NCI-H526 (cell line): ENCODE measurements around the gene GALNT9.
"Not testable (repeated sequence)": the region's sequence is repeated elsewhere in the genome, so short reads cannot be mapped to it uniquely, and the experiment has no call there.

Experiments
- DNase-seq, 2 experiments: peaks; one replicate each; lab custom pipeline; 2025; lab: John Stamatoyannopoulos, UW

The GALNT9 gene

DNA sequence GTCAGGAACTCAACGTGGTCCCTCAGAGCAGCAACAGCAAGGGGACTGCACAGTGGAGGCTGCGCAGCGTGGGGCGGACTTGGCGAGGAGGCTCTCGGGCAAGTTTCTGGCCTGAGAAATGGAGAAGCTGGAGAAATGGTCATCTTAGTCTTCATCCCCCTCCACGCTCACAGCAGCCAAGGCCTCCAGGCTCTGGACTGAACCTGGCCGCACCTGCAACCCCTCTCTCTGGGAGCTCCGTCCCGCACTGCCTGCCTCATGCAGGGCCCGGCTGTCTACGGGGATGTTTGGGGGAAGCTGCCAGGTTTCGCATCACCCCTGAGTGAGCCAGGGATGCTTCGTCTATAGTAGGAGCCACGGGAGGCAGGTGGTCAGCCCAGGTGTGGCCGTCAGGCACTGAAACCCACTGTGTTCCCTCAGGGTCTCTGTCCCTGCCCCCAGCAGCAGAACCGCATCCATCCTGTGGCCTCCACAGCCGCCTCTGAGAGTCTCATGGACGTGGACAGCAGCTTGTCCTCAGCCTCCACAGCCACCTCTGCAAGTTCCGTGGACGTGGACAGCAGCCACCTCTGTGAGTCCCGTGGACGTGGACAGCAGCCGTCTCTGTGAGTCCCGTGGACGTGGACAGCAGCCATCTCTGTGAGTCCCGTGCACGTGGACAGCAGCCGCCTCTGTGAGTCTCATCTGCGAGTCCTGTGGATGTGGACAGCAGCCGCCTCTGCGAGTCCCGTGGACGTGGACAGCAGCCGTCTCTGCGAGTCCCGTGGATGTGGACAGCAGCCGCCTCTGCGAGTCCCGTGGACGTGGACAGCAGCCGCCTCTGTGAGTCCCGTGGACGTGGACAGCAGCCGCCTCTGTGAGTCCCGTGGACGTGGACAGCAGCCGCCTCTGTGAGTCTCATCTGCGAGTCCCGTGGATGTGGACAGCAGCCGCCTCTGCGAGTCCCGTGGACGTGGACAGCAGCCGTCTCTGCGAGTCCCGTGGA, 29.1 kb upstream of the GALNT9 start:
- DNase-seq = not testable (repeated sequence)

DNA sequence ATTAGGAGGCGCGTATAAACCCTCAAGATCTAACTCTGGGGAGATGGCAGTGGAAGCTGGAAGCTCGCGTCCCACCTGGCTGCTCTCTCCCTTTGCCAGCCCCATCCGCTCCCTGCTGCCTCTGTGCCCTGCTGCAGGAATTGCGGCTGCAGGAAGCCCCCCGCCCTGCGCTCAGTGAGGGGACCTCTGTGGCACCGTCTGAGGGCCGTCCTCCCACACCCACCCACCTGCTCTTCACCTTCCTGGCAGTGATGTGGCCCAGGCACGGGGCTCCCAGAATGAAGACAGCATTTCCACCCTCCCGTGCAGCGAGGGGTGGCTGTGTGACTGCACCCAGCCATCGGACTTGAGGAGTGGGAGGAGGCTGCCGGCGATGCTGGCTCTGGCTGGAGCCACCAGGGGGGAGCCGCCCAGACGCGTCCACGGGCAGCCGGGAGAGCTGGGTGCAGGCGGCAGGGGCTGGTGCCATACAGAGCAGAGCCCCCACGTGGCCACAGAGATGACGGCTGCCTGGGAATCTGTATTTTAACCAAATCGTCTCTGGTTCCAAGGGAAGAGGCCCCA, 28.3 kb upstream of the GALNT9 start:
- DNase-seq = no peak

DNA sequence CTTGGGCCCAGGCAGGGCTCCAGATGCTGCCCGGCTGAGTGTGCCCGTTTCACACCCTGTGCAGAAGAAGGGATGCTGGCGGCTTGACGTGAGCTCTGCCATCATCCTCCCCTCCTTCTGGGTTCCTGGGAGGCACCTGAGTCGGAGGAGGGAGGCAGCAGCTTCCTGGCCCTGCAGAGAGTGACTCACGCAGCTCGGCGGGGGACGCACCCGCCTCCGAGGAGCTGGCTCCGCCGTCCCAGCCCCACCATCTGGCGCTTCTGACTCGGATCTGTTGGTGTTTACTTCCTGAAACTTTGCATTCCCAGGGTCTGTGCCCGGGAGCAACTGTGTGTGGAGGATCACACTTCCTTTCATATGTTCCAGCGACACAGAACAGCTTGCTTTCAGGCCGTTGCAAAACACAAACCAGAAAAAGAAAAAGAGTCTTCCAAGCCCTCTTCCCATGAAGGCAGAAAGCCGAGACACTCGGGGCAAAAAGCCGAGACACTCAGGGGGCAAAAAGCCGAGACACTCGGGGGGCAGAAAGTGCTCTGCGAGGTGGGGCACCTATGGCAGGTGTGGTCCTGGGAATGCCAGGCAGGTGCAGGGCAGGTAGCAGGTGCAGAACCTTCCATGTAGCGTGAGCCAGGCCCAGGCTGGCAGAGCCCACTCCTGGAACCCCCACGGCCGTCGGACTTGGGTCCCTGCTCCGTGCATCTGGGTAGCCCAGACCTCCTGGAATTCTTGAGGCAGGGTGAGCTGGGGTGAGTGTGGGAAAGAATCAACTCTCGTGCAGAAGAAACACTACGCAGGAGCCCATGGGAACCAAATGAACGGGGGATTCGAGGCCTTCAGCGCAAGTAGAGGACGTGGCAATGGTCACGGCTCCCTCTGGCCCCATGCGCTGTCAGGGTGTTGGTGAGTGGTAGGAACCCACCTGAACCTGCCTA, 27.6 kb upstream of the GALNT9 start:
- DNase-seq = peak in 1 of 2 experiments; percentile 52

DNA sequence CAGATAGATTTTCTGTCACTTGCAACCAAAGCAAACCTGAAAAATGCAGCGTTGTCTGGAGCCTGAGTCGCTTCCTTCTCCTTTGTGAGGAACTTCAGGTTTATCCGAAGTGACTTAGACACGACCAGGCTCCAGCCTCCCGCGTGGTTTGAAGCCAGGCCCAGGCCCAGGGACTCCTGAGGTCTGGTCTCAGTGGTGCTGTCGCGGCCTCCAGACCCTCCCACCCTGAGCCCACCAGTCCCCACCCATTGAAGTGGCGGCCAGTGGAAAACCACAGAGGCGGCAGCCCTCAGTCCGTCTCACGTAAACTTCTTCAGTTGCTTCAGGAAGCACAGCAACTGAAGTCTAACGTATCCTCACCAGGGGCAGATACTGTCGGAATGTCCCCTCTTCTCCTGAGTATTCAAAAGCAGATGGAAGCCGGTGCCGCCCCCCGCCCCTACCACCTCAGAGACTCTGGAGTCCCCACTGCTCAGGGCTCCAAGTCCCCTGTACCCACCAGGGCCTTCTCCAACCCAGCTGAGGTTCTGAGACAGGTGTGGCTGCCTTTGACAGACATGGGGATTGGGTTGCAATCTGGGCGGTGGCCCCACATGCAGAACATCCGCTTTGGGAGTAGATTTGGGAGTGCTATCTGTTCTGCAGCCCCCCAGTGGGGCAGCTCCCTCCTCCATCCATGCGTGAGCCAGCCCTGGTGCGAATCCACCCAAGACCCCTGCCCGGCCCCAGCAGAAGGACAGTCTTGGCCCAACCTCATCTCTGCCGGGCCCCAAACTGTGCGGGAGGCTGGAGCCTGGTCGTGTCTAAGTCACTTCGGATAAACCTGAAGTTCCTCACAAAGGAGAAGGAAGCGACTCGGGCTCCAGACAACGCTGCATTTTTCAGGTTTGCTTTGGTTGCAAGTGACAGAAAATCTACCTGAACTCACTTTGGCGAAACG, 26.6 kb upstream of the GALNT9 start:
- DNase-seq = no peak

DNA sequence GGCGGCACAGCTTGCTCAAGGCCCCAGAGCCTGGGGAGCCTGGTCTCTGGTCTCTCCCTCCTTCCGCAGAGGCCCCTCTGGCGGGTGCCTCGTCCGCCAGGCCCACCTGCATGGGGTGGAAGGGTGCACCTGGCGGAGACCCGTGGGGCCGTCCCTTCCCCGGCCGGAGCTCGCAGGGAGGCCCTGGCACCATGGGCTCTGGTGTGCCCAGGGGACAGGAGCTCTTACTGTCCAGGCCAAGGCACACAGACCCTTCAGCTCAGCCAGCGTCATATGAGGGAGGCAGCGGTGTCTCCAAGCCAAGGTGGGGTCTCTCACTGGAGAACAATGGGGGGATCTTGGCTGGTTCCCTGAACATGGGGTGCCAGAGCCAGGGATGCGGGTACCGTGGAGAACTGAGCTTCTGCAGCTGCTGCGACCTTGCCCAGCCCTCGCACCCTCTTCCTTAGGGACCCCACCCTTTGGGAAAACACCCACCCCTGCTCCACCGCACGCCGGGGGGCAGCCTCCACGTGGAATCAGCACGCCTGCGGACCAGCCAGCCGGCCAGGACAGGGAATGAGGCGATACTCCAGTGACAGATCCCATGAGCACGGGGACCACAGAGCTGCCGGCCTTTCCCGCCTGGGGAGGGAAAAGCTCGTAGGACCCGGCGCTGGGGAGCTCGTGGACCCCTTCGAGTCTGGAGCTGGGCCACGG, 25.7 kb upstream of the GALNT9 start:
- no peak for DNase-seq

DNA sequence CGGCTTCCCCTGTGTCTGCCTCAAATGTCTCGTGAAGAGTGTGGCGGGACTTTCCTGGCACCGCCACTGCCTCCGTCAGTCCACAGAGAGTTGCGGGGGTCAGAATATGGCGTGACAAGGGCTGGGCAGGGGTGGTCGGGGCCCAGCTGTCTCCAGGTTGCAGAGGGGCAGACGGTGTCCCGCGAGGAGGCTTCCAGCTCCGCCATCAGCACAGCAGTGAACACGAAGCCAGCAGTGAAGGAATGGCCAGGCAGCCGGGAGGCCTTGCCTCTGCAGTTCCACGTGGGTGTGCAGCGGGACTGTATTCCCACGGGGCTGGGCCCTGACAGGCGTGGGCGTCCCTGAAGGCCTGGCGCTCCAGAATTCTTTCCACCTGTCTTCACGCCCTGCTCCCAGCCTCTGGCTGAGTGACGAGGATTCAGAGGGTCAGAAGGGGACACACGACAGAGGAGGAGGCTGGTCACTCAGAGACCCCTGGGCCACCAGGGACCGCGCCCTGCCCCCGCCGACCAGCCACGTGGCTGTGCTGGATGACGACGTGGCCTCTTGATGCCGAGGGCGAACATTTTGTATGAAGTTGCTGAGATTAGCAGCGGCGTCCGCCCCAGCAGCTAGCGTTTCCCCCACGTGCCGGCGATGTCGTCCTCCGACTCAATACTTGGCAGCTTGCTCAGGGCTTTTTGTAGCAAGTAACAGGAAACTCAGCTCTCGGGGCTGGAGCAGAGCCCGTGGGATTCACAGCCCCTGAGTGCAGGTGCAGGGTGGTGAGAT, 25.0 kb upstream of the GALNT9 start:
- no peak for DNase-seq

DNA sequence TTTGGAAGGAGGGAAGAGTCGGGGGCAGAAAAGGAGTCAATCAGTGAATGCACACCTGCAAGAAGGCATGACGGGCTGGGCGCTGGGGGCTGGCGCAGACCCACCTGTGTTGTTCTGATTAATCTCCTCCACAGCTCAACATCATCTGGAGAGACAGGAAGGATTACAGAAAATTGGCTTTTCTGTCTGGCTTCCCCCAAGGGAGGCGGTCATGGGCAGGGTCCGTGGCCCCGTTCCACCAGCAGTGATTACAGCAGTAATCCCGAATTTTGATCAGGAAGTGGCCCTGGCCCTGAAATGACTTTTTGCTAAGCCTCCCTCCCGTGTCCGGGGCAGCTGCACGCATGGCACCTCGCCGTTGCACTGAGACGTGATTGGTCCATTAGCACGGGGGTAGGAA, 24.4 kb upstream of the GALNT9 start:
- no peak for DNase-seq

DNA sequence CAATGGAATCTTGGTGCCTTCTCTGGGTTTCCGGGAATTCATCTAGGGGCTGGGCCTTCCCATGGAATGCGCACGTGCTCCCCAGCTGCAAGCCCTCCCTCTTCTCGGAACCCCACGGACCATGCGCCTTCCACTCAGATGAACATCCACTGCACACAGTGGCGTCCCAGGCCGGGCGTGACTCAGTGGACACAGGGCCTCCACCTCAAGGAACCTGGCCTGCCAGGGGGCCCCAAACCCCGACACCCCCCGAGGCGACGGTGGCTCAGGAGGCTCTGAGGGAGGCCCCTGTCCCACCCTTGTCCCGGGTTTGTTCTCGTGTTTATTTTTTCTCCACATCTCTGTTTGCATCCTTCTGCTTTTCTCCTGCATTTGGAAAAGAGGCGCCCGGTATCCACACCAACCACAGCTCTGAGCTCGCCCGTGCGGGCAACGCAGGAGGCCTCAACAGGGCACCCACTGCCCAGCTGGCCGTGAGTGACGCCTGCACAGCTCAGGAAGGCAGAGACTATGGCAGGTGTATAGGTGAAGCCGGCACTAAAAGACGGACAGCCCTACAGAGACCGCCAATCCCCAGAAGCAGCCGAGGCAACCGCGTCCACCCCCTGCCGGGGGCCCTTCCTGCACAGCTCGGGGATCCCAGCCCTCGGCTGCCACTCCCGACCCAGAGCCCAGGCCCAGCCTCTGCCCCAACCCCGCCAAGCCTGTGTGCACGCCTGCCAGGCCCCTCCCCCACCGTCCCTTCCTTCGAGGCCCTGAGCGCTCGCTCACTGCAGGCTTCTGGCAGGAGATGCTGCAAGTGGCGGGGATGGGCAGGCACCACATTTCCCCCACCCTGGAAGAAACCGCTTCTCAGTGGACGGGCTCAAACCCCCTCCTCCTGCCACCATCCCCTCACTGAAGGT, 23.8 kb upstream of the GALNT9 start:
- peak in 1 of 2 experiments; percentile 27 for DNase-seq

DNA sequence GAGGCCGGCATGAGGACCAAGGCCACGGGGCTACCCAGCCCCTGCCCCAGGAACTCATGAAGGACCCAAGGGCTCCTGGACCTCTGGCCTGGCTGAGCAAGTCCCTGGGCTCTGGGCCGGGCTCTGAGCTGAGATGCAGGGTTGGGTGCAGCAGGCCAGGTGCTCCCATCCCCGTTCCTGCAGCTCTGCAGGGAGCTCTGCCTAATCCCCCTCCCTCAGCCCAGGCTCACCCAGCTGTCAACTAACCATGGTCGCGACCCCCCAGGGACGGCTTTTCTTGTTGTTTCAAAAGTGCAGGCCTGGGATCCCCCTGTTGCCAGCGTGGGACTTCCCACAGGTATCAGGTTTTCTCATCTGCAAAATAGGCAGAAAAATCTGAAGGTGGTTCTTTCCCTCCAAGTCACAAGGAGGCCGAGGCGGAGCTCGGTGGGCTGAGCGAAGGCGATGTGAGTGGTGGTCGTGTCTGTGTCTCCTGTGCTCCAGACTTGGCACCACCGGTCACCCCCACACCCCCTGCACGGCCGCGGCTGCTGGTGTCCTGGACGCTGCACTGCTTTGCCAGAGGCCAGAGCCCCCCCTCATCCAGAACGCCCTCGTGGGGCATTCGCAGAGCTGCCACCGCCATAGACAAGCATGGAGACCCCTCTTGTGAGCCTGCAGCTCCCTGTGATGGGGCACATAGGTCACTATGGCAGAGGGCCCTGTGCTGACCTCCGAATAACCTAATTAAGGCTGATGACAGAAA, 22.5 kb upstream of the GALNT9 start:
- no peak for DNase-seq

DNA sequence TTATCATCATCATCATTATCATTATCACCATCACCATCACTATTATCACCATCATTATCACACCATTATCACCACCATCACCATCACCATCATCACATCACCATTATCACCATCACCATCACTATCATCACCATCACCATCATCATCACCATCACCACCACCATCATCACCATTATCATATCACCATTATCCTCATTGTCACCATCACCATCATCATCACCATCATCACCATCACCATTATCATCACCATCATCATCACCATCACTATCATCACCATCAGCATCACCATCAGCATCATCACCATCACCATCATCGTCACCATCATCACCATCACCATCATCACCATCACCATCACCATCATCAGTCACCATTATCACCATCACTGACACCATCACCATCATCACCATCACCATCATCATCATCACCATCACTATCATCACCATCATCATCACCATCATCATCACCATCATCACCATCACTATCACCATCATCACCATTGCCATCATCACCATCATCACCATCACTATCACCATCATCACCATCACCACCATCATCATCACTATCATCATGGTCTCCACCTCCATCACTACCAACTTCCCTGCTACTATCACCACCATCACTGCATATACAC, 20.2 kb upstream of the GALNT9 start:
- no peak for DNase-seq

DNA sequence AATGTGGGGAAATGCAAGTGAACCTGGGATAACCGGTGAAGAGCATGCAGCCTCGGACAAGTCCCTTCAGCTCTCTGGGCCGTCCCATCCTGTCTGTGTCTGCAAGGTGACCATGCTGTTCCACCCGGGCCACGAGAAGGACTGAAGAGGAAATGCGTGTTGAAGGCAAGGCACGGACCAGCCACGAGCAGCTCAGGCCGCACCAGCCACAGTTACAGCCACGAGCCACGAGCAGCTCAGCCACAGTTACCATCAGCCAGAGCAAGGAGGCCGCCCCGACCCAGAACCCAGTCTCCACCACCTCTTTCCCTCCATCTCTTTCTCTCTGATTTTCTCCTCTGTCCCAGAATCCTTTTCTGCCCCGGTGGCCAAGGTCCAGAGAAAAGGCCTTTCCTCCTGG, 18.8 kb upstream of the GALNT9 start:
- DNase-seq = no peak

DNA sequence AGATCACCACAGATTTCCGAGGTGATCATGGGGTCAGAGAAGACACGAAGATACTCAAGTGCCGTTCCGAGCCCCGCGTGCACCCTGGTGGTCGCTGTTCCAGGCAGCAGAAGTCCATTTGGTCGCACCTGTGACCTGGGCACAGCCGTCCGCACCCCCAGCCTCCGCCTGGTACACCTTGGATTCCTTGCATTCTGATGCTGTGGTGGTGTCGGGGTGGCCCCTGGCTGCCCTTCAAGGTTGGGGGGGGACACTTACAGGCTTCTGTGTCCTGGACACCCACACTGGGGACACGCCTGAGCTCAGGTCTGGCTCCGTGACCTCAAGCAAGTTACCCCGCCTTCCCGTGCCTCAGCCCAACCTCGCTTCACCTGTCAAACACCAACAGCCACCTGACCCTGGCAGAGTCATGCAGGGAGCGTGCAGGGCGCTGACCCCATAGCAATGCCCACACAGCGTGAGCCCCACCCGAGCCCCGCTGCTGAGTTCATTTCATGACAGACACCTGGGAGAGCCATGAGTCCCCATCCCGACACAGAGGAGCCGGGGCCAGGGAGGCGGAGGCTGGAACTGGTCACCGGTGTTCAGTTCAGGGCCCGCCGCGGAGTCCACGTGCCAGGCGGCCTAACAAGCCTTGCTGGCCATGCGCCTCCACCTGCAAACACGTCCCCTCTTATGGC, 17.9 kb upstream of the GALNT9 start:
- DNase-seq = no peak

DNA sequence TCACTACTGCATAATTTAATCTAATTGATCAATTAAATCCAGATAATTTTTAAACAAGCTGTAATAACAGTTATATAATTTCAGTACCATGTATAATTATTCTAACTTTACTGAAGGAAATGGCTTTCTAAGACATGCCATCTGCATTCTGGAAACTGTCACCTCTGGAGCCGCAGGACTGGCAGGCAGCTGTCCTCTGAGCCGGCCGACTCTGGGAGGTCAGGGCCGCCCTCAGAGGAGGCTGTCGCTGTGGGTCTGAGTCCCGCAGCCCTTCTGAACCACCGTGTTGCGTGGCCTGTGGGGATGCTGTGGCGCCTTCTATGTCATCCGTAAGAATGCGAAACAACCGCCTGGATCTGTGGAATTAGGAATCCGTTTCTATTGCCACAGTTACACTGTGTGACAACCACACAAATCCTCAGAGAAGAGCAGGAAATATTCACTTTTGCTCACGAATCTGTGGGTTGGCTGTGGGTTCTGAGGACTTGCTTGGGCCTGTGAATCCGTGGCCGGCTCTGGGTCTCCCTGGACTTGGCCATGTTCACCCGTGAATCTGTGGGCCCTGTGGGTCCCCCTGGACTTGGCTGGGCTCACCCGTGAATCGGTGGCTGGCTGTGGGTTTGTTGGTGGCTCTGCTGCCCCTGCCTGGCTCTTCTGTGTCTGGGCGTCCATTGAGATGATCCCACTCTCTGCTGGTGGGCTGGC, 17.2 kb upstream of the GALNT9 start:
- no peak for DNase-seq

DNA sequence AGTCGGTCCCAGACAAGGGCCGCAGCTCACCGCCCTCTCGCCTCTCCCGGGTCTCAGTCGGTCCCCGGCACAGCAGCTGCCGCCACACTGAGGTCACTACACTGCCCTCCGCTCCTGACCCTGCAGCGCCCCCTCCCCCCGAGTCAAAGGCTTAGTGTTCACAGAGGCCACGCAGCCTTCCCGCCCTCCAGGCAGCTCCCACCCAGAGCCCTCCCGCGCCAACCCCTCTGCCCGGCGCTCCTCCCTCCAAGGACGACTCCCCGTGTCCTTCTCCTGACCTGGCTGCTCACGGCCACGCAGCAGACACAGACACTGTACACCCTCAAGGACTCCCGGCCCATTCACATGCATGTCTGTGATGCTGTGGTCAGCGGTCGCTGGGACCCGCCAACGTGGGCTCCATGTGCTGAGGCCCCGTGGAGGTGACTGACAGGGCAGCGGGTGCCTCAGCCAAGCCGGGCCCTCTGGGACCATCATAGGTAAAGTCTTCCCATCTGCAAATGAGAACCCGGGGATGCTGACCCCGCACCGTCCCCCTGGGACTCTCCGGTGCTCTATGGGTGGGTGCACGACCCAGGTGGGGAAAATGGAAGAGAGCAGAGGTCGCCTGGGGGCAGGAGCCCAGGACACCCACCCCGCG, 16.3 kb upstream of the GALNT9 start:
- DNase-seq = no peak

DNA sequence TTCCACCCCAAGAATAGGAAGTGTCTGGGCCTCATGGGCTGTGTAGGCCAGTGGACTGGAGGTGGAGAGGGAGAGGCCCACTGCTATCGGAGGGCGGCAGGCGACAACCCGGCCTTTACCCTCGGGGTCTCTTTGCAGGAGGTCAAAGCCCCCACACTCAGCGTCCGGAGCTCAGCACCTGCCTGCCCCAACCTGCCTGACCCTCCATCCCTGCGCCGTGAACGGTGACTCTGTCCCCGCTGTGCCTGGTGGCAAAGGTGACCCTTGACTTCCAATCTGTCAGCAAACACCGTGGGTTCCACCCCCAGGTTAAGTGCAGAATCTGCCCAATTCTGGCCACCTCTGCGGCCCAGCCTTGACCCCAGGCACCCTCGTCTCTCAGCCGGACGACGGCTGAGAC, 15.7 kb upstream of the GALNT9 start:
- DNase-seq = no peak

DNA sequence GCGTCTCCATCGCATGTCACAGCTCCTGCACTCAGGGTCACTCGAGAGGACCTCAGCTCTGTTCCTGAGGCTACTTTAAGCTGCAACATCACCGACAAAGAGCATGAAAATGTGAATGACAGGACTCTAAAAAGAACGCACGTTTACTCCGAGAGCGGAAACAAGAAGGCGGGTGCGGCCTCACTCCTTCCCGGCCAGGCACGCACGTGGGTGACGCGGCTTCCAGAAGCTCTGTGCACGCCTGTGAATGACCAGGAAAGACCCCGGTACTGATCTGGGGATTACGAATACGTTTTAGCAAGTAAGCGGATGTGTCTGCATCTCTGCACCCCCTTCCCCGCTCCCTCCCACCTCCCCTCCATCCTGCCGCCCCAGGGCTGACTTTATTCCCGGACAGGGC, 15.2 kb upstream of the GALNT9 start:
- DNase-seq = no peak
